K562 (cell line): Measurements from ENCODE around the gene SNRNP70.

Source experiments
- ARID2 ChIP-seq: fragments of 450-650 bp; IDR thresholded peaks from 2 replicates; pipeline ENCODE4 v1.6.1; 2017; ENCODE audit warnings: antibody characterized with exemption, mild to moderate bottlenecking
- CTCF ChIP-seq, 3 experiments: IDR thresholded peaks in 2 of 3; conservative IDR thresholded peaks in 1 of 3; 2 replicates each; pipeline ENCODE4 v1.5.1; 2011 to 2012; ENCODE audit warnings: low read length in 3 of 3, mild to moderate bottlenecking in 3 of 3, control low read depth in 2 of 3, improper control_type of control experiment in 1 of 3, inconsistent platforms in 1 of 3, low read depth in 1 of 3, mixed read lengths in 1 of 3, moderate library complexity in 1 of 3; ENCODE audit not compliant: insufficient read depth in 2 of 3
- E2F5 ChIP-seq: sonication (generic); formaldehyde crosslinking; IDR thresholded peaks from 2 replicates; pipeline ENCODE4 v1.8.0; 2022; ENCODE audit warnings: mild to moderate bottlenecking, missing genetic modification reagents
- EP300 ChIP-seq: IDR thresholded peaks from 2 replicates; pipeline ENCODE4 v1.6.1; 2012; ENCODE audit warnings: low read length, improper control_type of control experiment
- HDAC6 ChIP-seq: IDR thresholded peaks from 2 replicates; pipeline ENCODE4 v1.6.1; 2012; ENCODE audit warnings: low read depth, mild to moderate bottlenecking, control low read depth, inconsistent platforms, low read length, moderate library complexity
- KDM1A ChIP-seq, 2 experiments: fragments of 450-650 bp; IDR thresholded peaks; 2 replicates each; pipeline ENCODE4 v1.6.1; 2016; ENCODE audit warnings: mild to moderate bottlenecking in 2 of 2
- MAX ChIP-seq: sonication (generic); formaldehyde crosslinking; IDR thresholded peaks from 2 replicates; pipeline ENCODE4 v1.9.0; 2022; ENCODE audit warnings: mild to moderate bottlenecking, missing genetic modification reagents
- RAD21 ChIP-seq, 2 experiments: fragments of 250-450 bp in 1 of 2; fragments of 450-650 bp in 1 of 2; sonication (Bioruptor Pico) in 1 of 2; formaldehyde crosslinking in 1 of 2; IDR thresholded peaks in 1 of 2; conservative IDR thresholded peaks in 1 of 2; 2 replicates each; pipeline versions ENCODE4 v1.4.0 to v1.8.0; 2020 to 2022; ENCODE audit warnings: mild to moderate bottlenecking in 2 of 2, moderate library complexity in 1 of 2
- RREB1 ChIP-seq: fragments of 250-450 bp; sonication (Bioruptor Pico); IDR thresholded peaks from 2 replicates; pipeline ENCODE4 v1.4.0; 2020
- SFPQ ChIP-seq: fragments of 200-400 bp; formaldehyde crosslinking; IDR thresholded peaks from 2 replicates; pipeline ENCODE4 v1.6.1; 2017; ENCODE audit warnings: mild to moderate bottlenecking, low read depth, low read length, moderate library complexity
- SREBF1 ChIP-seq: fragments of 150-350 bp; IDR thresholded peaks from 2 replicates; pipeline ENCODE4 v1.6.1; 2014; ENCODE audit warnings: antibody characterized with exemption, low read depth, low read length, borderline replicate concordance
- SREBF2 ChIP-seq: sonication (generic); formaldehyde crosslinking; IDR thresholded peaks from 2 replicates; pipeline ENCODE4 v1.4.0; 2020; ENCODE audit warnings: mild to moderate bottlenecking, missing genetic modification reagents
- TEAD2 ChIP-seq: fragments of 450-650 bp; IDR thresholded peaks from 2 replicates; pipeline ENCODE4 v1.6.1; 2016; ENCODE audit warnings: missing genetic modification characterization, control low read depth, missing compliant biosample characterization
- ZNF24 ChIP-seq: fragments of 450-650 bp; IDR thresholded peaks from 2 replicates; pipeline ENCODE4 v1.6.1; 2016

- TF ChIP-seq E2F5 (CRISPR knock-in tag) (no peak), RAD21 (CRISPR knock-in tag; conservative IDR thresholded peaks at IDR 0.05 in 1 of 2, IDR thresholded peaks at IDR 0.05 in 1 of 2) (no peak), TEAD2 (tag) (no peak), SREBF2 (no peak), SFPQ (no peak), KDM1A (IDR thresholded peaks at IDR 0.05) (no peak), CTCF (IDR thresholded peaks at IDR 0.05 in 2 of 3, conservative IDR thresholded peaks at IDR 0.05 in 1 of 3; ENCODE audit: insufficient read depth in 2 of 3, low read depth in 1 of 3, low read length in 3 of 3) (no peak), EP300 (no peak), HDAC6 (no peak), ZNF24 (no peak), MAX (CRISPR knock-in tag) (no peak), ARID2 (no peak), SREBF1 (no peak), RREB1 (CRISPR knock-in tag) (no peak)
These were observed 32.7 kb downstream of the SNRNP70 start for GRCh38 chr19:49117677-49118564.
